Activated naive CD8-positive, alpha-beta T cell treated with anti-CD3 and anti-CD28 coated beads for 36 hours (primary cell): ENCODE data around the gene LARP4B. TPM values are rescaled to one million over a fixed set of nuclear protein-coding genes. Genes with fewer than 3 reads are reported as not detected.

Experiments
- DNase-seq: peaks from one replicate; pipeline ENCODE4 v3.0.0; 2021
- H3K27ac Mint-ChIP-seq: one replicate; pipeline ENCODE4 v1.8.0; 2022; ENCODE audit warnings: mild to moderate bottlenecking, moderate library complexity, mixed read lengths
- H3K27me3 Mint-ChIP-seq: one replicate; pipeline ENCODE4 v1.8.0; 2022; ENCODE audit warnings: mild to moderate bottlenecking, mixed read lengths
- H3K36me3 Mint-ChIP-seq: one replicate; pipeline ENCODE4 v1.8.0; 2021; ENCODE audit warnings: mild to moderate bottlenecking, mixed read lengths
- H3K4me1 Mint-ChIP-seq: one replicate; pipeline ENCODE4 v1.8.0; 2021; ENCODE audit warnings: mixed read lengths
- H3K4me3 Mint-ChIP-seq: one replicate; pipeline ENCODE4 v1.8.0; 2022; ENCODE audit warnings: mild to moderate bottlenecking, moderate library complexity, mixed read lengths
- H3K9me3 Mint-ChIP-seq: one replicate; pipeline ENCODE4 v1.8.0; 2022; ENCODE audit warnings: mixed read lengths
- total RNA-seq, 2 experiments: library from RNA; stranded (reverse); gene quantifications; one replicate each; pipeline ENCODE4 v1.2.3, GENCODE V29; 2021

Gene LARP4B
- total RNA-seq, 2 experiments from 2014 or later, result 106 to 114 TPM

GRCh38 chr10:964988-965417 lies 33.5 kb upstream of the LARP4B start:
- H3K4me3 Mint-ChIP-seq, result no peak overlapping the region
- DNase-seq, result no peak
- no peak overlapping the region for H3K27ac Mint-ChIP-seq
- H3K4me1 Mint-ChIP-seq, result no peaks in the 10 kb centered on the region
- H3K27me3 Mint-ChIP-seq, result peaks cover 19% of the 10 kb centered on the region
- no peaks in the 10 kb centered on the region for H3K9me3 Mint-ChIP-seq
- no peaks in the 10 kb centered on the region for H3K36me3 Mint-ChIP-seq

GRCh38 chr10:964321-964987 lies 32.9 kb upstream of the LARP4B start:
- Mint-ChIP-seq H3K27me3 (peaks cover 17% of the 10 kb centered on the region), H3K4me1 (no peaks in the 10 kb centered on the region), H3K9me3 (no peaks in the 10 kb centered on the region), H3K36me3 (no peaks in the 10 kb centered on the region), H3K27ac (no peak overlapping the region), H3K4me3 (no peak overlapping the region)
- DNase-seq, result no peak

- no peak for DNase-seq
- Mint-ChIP-seq H3K36me3 (no peaks in the 10 kb centered on the region), H3K27me3 (peaks cover 10% of the 10 kb centered on the region), H3K4me3 (no peak overlapping the region), H3K9me3 (no peaks in the 10 kb centered on the region), H3K27ac (no peak overlapping the region), H3K4me1 (no peaks in the 10 kb centered on the region)
Observed at GRCh38 chr10:963655-964054, 32.1 kb upstream of the LARP4B start.

- peaks cover 6% of the 10 kb centered on the region for H3K27me3 Mint-ChIP-seq
- H3K27ac Mint-ChIP-seq, result no peak overlapping the region
- H3K9me3 Mint-ChIP-seq, result no peaks in the 10 kb centered on the region
- no peaks in the 10 kb centered on the region for H3K36me3 Mint-ChIP-seq
- H3K4me3 Mint-ChIP-seq, result no peak overlapping the region
- no peak for DNase-seq
- H3K4me1 Mint-ChIP-seq, result no peaks in the 10 kb centered on the region
Observed at GRCh38 chr10:963186-963585, 31.7 kb upstream of the LARP4B start.

- no peak for DNase-seq
- H3K27ac Mint-ChIP-seq, result no peak overlapping the region
- no peak overlapping the region for H3K4me3 Mint-ChIP-seq
- no peaks in the 10 kb centered on the region for H3K36me3 Mint-ChIP-seq
- no peaks in the 10 kb centered on the region for H3K4me1 Mint-ChIP-seq
- H3K27me3 Mint-ChIP-seq, result peaks cover 6% of the 10 kb centered on the region
- no peaks in the 10 kb centered on the region for H3K9me3 Mint-ChIP-seq
Observed at GRCh38 chr10:962342-962741, 30.8 kb upstream of the LARP4B start.

- no peaks in the 10 kb centered on the region for H3K36me3 Mint-ChIP-seq
- no peak overlapping the region for H3K27ac Mint-ChIP-seq
- peaks cover 6% of the 10 kb centered on the region for H3K27me3 Mint-ChIP-seq
- no peak overlapping the region for H3K4me3 Mint-ChIP-seq
- no peaks in the 10 kb centered on the region for H3K4me1 Mint-ChIP-seq
- no peaks in the 10 kb centered on the region for H3K9me3 Mint-ChIP-seq
- DNase-seq, result no peak
Observed at GRCh38 chr10:958856-959255, 27.4 kb upstream of the LARP4B start.

GRCh38 chr10:958106-958505 lies 26.6 kb upstream of the LARP4B start:
- H3K27me3 Mint-ChIP-seq, result peaks cover 6% of the 10 kb centered on the region
- no peak for DNase-seq
- H3K9me3 Mint-ChIP-seq, result no peaks in the 10 kb centered on the region
- H3K4me3 Mint-ChIP-seq, result no peak overlapping the region
- H3K36me3 Mint-ChIP-seq, result no peaks in the 10 kb centered on the region
- H3K27ac Mint-ChIP-seq, result no peak overlapping the region
- H3K4me1 Mint-ChIP-seq, result no peaks in the 10 kb centered on the region

- peaks cover 6% of the 10 kb centered on the region for H3K27me3 Mint-ChIP-seq
- no peak overlapping the region for H3K4me3 Mint-ChIP-seq
Observed at GRCh38 chr10:955820-956217, 24.3 kb upstream of the LARP4B start.

GRCh38 chr10:955127-955819 lies 23.8 kb upstream of the LARP4B start:
- Mint-ChIP-seq H3K9me3 (no peaks in the 10 kb centered on the region), H3K36me3 (no peaks in the 10 kb centered on the region), H3K4me1 (no peaks in the 10 kb centered on the region), H3K27me3 (peaks cover 6% of the 10 kb centered on the region), H3K4me3 (no peak overlapping the region), H3K27ac (no peak overlapping the region)
- no peak for DNase-seq

More at GRCh38 chr10:955820-956217, 24.3 kb upstream of the LARP4B start:
- no peak for DNase-seq
- Mint-ChIP-seq H3K4me1 (no peaks in the 10 kb centered on the region), H3K27ac (no peak overlapping the region), H3K9me3 (no peaks in the 10 kb centered on the region), H3K36me3 (no peaks in the 10 kb centered on the region)

- no peak for DNase-seq
- H3K36me3 Mint-ChIP-seq, result no peaks in the 10 kb centered on the region
- no peak overlapping the region for H3K4me3 Mint-ChIP-seq
- H3K27ac Mint-ChIP-seq, result no peak overlapping the region
- H3K9me3 Mint-ChIP-seq, result no peaks in the 10 kb centered on the region
- peaks cover 3% of the 10 kb centered on the region for H3K27me3 Mint-ChIP-seq
- H3K4me1 Mint-ChIP-seq, result no peaks in the 10 kb centered on the region
Observed at GRCh38 chr10:954396-954795, 22.9 kb upstream of the LARP4B start.

GRCh38 chr10:953836-954235 lies 22.3 kb upstream of the LARP4B start:
- Mint-ChIP-seq H3K27ac (no peak overlapping the region), H3K9me3 (no peaks in the 10 kb centered on the region), H3K36me3 (no peaks in the 10 kb centered on the region), H3K4me3 (no peak overlapping the region), H3K27me3 (peaks cover 4% of the 10 kb centered on the region), H3K4me1 (no peaks in the 10 kb centered on the region)
- DNase-seq, result no peak

- H3K27me3 Mint-ChIP-seq, result peaks cover 4% of the 10 kb centered on the region
- H3K27ac Mint-ChIP-seq, result no peak overlapping the region
- H3K36me3 Mint-ChIP-seq, result no peaks in the 10 kb centered on the region
- no peaks in the 10 kb centered on the region for H3K9me3 Mint-ChIP-seq
- H3K4me1 Mint-ChIP-seq, result peaks cover 10% of the 10 kb centered on the region
- no peak overlapping the region for H3K4me3 Mint-ChIP-seq
- DNase-seq, result no peak
Observed at GRCh38 chr10:949446-949845, 17.9 kb upstream of the LARP4B start.

GRCh38 chr10:948347-948746 lies 16.8 kb upstream of the LARP4B start:
- H3K4me1 Mint-ChIP-seq, result peaks cover 17% of the 10 kb centered on the region
- H3K36me3 Mint-ChIP-seq, result no peaks in the 10 kb centered on the region
- H3K27me3 Mint-ChIP-seq, result peaks cover 4% of the 10 kb centered on the region
- no peak for DNase-seq
- H3K9me3 Mint-ChIP-seq, result no peaks in the 10 kb centered on the region
- H3K27ac Mint-ChIP-seq, result no peak overlapping the region
- no peak overlapping the region for H3K4me3 Mint-ChIP-seq

- H3K27me3 Mint-ChIP-seq, result peaks cover 4% of the 10 kb centered on the region
- no peaks in the 10 kb centered on the region for H3K9me3 Mint-ChIP-seq
- H3K36me3 Mint-ChIP-seq, result no peaks in the 10 kb centered on the region
- no peak overlapping the region for H3K4me3 Mint-ChIP-seq
- peaks cover 20% of the 10 kb centered on the region for H3K4me1 Mint-ChIP-seq
- H3K27ac Mint-ChIP-seq, result no peak overlapping the region
- DNase-seq, result no peak
Observed at GRCh38 chr10:947881-948280, 16.4 kb upstream of the LARP4B start.

GRCh38 chr10:947051-947450 lies 15.5 kb upstream of the LARP4B start:
- peaks cover 1% of the 10 kb centered on the region for H3K9me3 Mint-ChIP-seq
- no peak overlapping the region for H3K4me3 Mint-ChIP-seq
- peaks cover 4% of the 10 kb centered on the region for H3K27me3 Mint-ChIP-seq
- peaks cover 28% of the 10 kb centered on the region for H3K4me1 Mint-ChIP-seq
- H3K27ac Mint-ChIP-seq, result no peak overlapping the region
- no peak for DNase-seq
- H3K36me3 Mint-ChIP-seq, result no peaks in the 10 kb centered on the region

GRCh38 chr10:945778-946177 lies 14.3 kb upstream of the LARP4B start:
- Mint-ChIP-seq H3K4me1 (peaks cover 34% of the 10 kb centered on the region), H3K36me3 (no peaks in the 10 kb centered on the region), H3K4me3 (no peak overlapping the region), H3K9me3 (peaks cover 1% of the 10 kb centered on the region), H3K27me3 (peaks cover 4% of the 10 kb centered on the region), H3K27ac (no peak overlapping the region)
- DNase-seq, result no peak
